Measurements from ENCODE around the gene AVPI1. TPM values are rescaled to one million over a fixed set of nuclear protein-coding genes. Genes with fewer than 3 reads are reported as not detected.

The AVPI1 gene
- total and polyA plus RNA-seq, 2 donors from 2014 or later: 10.7 to 15.5 TPM

DNA sequence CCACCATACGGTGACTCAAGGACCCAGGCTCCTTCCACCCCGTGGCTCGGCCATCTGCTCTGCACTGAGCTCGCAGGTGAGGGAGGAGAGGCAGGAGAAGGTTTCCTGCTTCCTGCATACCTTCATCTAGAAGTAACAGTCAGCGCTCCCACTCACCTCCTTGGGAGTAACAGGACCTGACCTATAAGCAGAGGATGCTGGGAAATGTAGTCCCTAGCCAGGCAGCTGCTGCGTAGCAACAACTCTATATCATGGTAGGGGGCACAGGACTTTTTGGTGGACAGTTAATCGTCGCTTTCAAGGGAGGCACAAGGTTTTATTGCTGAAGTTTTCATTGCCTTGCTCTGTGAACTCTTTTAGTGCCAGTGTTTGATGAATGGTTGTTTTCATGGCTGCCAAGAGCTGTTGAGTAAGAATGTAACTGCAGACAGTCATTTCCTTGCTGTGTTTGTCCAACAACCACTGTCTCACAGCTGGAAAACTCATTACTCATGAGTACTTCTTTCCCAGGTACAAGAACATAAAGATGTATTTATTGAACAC lies 39.7 kb upstream of the AVPI1 start:
- TF ChIP-seq, protein P1, sequence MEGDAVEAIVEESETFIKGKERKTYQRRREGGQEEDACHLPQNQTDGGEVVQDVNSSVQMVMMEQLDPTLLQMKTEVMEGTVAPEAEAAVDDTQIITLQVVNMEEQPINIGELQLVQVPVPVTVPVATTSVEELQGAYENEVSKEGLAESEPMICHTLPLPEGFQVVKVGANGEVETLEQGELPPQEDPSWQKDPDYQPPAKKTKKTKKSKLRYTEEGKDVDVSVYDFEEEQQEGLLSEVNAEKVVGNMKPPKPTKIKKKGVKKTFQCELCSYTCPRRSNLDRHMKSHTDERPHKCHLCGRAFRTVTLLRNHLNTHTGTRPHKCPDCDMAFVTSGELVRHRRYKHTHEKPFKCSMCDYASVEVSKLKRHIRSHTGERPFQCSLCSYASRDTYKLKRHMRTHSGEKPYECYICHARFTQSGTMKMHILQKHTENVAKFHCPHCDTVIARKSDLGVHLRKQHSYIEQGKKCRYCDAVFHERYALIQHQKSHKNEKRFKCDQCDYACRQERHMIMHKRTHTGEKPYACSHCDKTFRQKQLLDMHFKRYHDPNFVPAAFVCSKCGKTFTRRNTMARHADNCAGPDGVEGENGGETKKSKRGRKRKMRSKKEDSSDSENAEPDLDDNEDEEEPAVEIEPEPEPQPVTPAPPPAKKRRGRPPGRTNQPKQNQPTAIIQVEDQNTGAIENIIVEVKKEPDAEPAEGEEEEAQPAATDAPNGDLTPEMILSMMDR (IDR thresholded peaks at IDR 0.05; ENCODE audit: borderline replicate concordance, extremely low read depth, insufficient read depth): no peak
- H3K4me3 ChIP-seq (ENCODE audit: low read length in 3 of 3): peak overlapping the region; percentile 27 to 55 (median 35)
- FAIRE-seq (no peak), DNase-seq (peak in 4 of 5 donors; percentile 68 to 92 (median 84))
- H3K9me3 ChIP-seq (ENCODE audit: control insufficient read depth in 2 of 3, insufficient read depth in 1 of 3, low read length in 3 of 3): no peaks in the 10 kb centered on the region
- no peak overlapping the region for H3K9ac ChIP-seq (ENCODE audit: low read length in 3 of 3)
- H3K27me3 ChIP-seq (ENCODE audit: control insufficient read depth, insufficient read depth, low read length): no peaks in the 10 kb centered on the region
- H3K36me3 ChIP-seq (ENCODE audit: control insufficient read depth in 2 of 3, insufficient read depth in 3 of 3, low read length in 3 of 3): no peaks in the 10 kb centered on the region
- H3K4me1 ChIP-seq (ENCODE audit: control insufficient read depth in 2 of 3, insufficient read depth in 2 of 3, low read depth in 1 of 3, low read length in 3 of 3): no peaks in the 10 kb centered on the region
- H3K27ac ChIP-seq (ENCODE audit: low read depth in 2 of 2, low read length in 2 of 2): no peak overlapping the region
- intact Hi-C loops (cut with DNase I): no loop called here

DNA sequence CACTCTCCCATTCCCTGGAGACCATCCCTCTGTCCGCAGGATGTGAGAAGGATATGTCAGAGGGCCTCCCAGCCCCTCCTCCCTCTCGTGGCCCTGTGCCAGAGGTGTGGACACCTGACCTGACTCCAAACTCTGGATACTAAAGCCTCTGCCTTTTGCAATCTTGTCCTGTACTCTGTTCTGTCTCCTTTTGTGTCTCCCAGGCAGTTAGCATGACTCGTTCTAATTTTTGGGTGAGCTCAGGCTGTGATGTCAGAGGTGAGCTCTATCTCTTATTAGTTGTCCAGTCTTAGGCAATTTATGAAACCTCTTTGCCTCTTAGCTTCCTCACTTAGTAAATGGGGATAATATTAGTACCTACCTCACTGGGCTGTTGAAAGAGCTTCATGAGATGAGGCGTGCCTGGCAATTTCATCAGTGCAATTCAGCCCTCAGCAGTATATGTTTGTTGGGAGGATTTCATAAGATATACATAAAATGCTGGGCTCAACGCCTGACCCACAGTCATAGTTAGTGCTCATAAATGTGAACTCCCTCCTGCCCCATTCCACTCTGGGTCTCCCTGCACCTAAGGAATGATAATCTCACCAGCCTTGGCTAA lies 37.4 kb upstream of the AVPI1 start:
- no peak for FAIRE-seq
- no peak for DNase-seq
- no peaks in the 10 kb centered on the region for H3K36me3 ChIP-seq (ENCODE audit: control insufficient read depth in 2 of 3, insufficient read depth in 3 of 3, low read length in 3 of 3)
- H3K9me3 ChIP-seq (ENCODE audit: control insufficient read depth in 2 of 3, insufficient read depth in 1 of 3, low read length in 3 of 3): no peaks in the 10 kb centered on the region
- no peaks in the 10 kb centered on the region for H3K4me1 ChIP-seq (ENCODE audit: control insufficient read depth in 2 of 3, insufficient read depth in 2 of 3, low read depth in 1 of 3, low read length in 3 of 3)
- no peaks in the 10 kb centered on the region for H3K27me3 ChIP-seq (ENCODE audit: control insufficient read depth, insufficient read depth, low read length)
- TF ChIP-seq, protein P1 (IDR thresholded peaks at IDR 0.05; ENCODE audit: borderline replicate concordance, extremely low read depth, insufficient read depth): no peak
- no peak overlapping the region for H3K4me3 ChIP-seq (ENCODE audit: low read length in 3 of 3)
- H3K27ac ChIP-seq (ENCODE audit: low read depth in 2 of 2, low read length in 2 of 2): no peak overlapping the region
- intact Hi-C loops (cut with DNase I): no loop called here
- H3K9ac ChIP-seq (ENCODE audit: low read length in 3 of 3): no peak overlapping the region

- Histone ChIP-seq H3K27ac (ENCODE audit: low read depth in 2 of 2, low read length in 2 of 2) (no peak overlapping the region), H3K9me3 (ENCODE audit: control insufficient read depth in 2 of 3, insufficient read depth in 1 of 3, low read length in 3 of 3) (no peaks in the 10 kb centered on the region), H3K27me3 (ENCODE audit: control insufficient read depth, insufficient read depth, low read length) (no peaks in the 10 kb centered on the region), H3K4me1 (ENCODE audit: control insufficient read depth in 2 of 3, insufficient read depth in 2 of 3, low read depth in 1 of 3, low read length in 3 of 3) (peaks cover 0 to 9% (median 0%) of the 10 kb centered on the region in 3 donors), H3K9ac (ENCODE audit: low read length in 3 of 3) (no peak overlapping the region), H3K4me3 (ENCODE audit: low read length in 3 of 3) (no peak overlapping the region), H3K36me3 (ENCODE audit: control insufficient read depth in 2 of 3, insufficient read depth in 3 of 3, low read length in 3 of 3) (no peaks in the 10 kb centered on the region)
- no peak for DNase-seq
- intact Hi-C loops (cut with DNase I): no loop called here
- no peak for FAIRE-seq
- TF ChIP-seq, protein P1 (IDR thresholded peaks at IDR 0.05; ENCODE audit: borderline replicate concordance, extremely low read depth, insufficient read depth): no peak
These were observed 36.0 kb upstream of the AVPI1 start for GRCh38 chr10:97723001-97723400.

Data from kidney (tissue), 14 donors.